ENCODE data around the gene SPHKAP.
"Not testable (repeated sequence)": the region's sequence is repeated elsewhere in the genome, so short reads cannot be mapped to it uniquely, and the experiment has no call there.

The SPHKAP gene

GRCh38 chr2:228082571-228082970, 98.9 kb downstream of the SPHKAP start:
- no peak for DNase-seq (ENCODE audit: low read depth in 1 of 2, low spot score in 1 of 2)
- in situ Hi-C loops (cut with HindIII; ENCODE audit: low pct_unique_long_range_greater_than_20kb, low sequenced_read_pairs), result no loop called here
- TF ChIP-seq JUND (IDR thresholded peaks at IDR 0.05; ENCODE audit: low read depth), result no peak

GRCh38 chr2:228079194-228079593, 102.3 kb downstream of the SPHKAP start:
- DNase-seq (ENCODE audit: low read depth in 1 of 2, low spot score in 1 of 2), result no peak
- TF ChIP-seq JUND (IDR thresholded peaks at IDR 0.05; ENCODE audit: low read depth), result no peak
- in situ Hi-C loops (cut with HindIII; ENCODE audit: low pct_unique_long_range_greater_than_20kb, low sequenced_read_pairs), result no loop called here

GRCh38 chr2:228076695-228077094, 104.8 kb downstream of the SPHKAP start:
- DNase-seq (ENCODE audit: low read depth in 1 of 2, low spot score in 1 of 2); in situ Hi-C loops (cut with HindIII; ENCODE audit: low pct_unique_long_range_greater_than_20kb, low sequenced_read_pairs): not testable (repeated sequence)

- no peak for DNase-seq (ENCODE audit: low read depth in 1 of 2, low spot score in 1 of 2)
These were observed 108.8 kb downstream of the SPHKAP start for GRCh38 chr2:228072669-228073068.

GRCh38 chr2:228067309-228067708, 114.2 kb downstream of the SPHKAP start:
- DNase-seq (ENCODE audit: low read depth in 1 of 2, low spot score in 1 of 2), result no peak
- no peak for TF ChIP-seq JUND (IDR thresholded peaks at IDR 0.05; ENCODE audit: low read depth)
- in situ Hi-C loops (cut with HindIII; ENCODE audit: low pct_unique_long_range_greater_than_20kb, low sequenced_read_pairs), result no loop called here

More at GRCh38 chr2:228072669-228073068, 108.8 kb downstream of the SPHKAP start:
- no peak for TF ChIP-seq JUND (IDR thresholded peaks at IDR 0.05; ENCODE audit: low read depth)
- in situ Hi-C loops (cut with HindIII; ENCODE audit: low pct_unique_long_range_greater_than_20kb, low sequenced_read_pairs), result no loop called here

- TF ChIP-seq JUND (IDR thresholded peaks at IDR 0.05; ENCODE audit: low read depth), result no peak
- DNase-seq (ENCODE audit: low read depth in 1 of 2, low spot score in 1 of 2), result no peak
- in situ Hi-C loops (cut with HindIII; ENCODE audit: low pct_unique_long_range_greater_than_20kb, low sequenced_read_pairs), result no loop called here
These were observed 115.2 kb downstream of the SPHKAP start for GRCh38 chr2:228066126-228066798.

- TF ChIP-seq JUND (IDR thresholded peaks at IDR 0.05; ENCODE audit: low read depth), result no peak
- DNase-seq (ENCODE audit: low read depth in 1 of 2, low spot score in 1 of 2), result no peak
- in situ Hi-C loops (cut with HindIII; ENCODE audit: low pct_unique_long_range_greater_than_20kb, low sequenced_read_pairs), result no loop called here
These were observed 115.8 kb downstream of the SPHKAP start for GRCh38 chr2:228065686-228066085.

GRCh38 chr2:228064796-228065315, 116.6 kb downstream of the SPHKAP start:
- in situ Hi-C loops (cut with HindIII; ENCODE audit: low pct_unique_long_range_greater_than_20kb, low sequenced_read_pairs), result no loop called here
- DNase-seq (ENCODE audit: low read depth in 1 of 2, low spot score in 1 of 2), result no peak
- TF ChIP-seq JUND (IDR thresholded peaks at IDR 0.05; ENCODE audit: low read depth), result no peak

- no peak for TF ChIP-seq JUND (IDR thresholded peaks at IDR 0.05; ENCODE audit: low read depth)
- no peak for DNase-seq (ENCODE audit: low read depth in 1 of 2, low spot score in 1 of 2)
- in situ Hi-C loops (cut with HindIII; ENCODE audit: low pct_unique_long_range_greater_than_20kb, low sequenced_read_pairs), result no loop called here
These were observed 117.5 kb downstream of the SPHKAP start for GRCh38 chr2:228064024-228064423.

GRCh38 chr2:228063558-228063957, 117.9 kb downstream of the SPHKAP start:
- no peak for DNase-seq (ENCODE audit: low read depth in 1 of 2, low spot score in 1 of 2)
- TF ChIP-seq JUND (IDR thresholded peaks at IDR 0.05; ENCODE audit: low read depth), result no peak
- in situ Hi-C loops (cut with HindIII; ENCODE audit: low pct_unique_long_range_greater_than_20kb, low sequenced_read_pairs), result no loop called here

GRCh38 chr2:228059735-228060134, 121.8 kb downstream of the SPHKAP start:
- DNase-seq (ENCODE audit: low read depth in 1 of 2, low spot score in 1 of 2), result no peak
- no peak for TF ChIP-seq JUND (IDR thresholded peaks at IDR 0.05; ENCODE audit: low read depth)
- in situ Hi-C loops (cut with HindIII; ENCODE audit: low pct_unique_long_range_greater_than_20kb, low sequenced_read_pairs), result no loop called here

GRCh38 chr2:228056293-228057097, 125.0 kb downstream of the SPHKAP start:
- in situ Hi-C loops (cut with HindIII; ENCODE audit: low pct_unique_long_range_greater_than_20kb, low sequenced_read_pairs), result no loop called here
- no peak for DNase-seq (ENCODE audit: low read depth in 1 of 2, low spot score in 1 of 2)
- no peak for TF ChIP-seq JUND (IDR thresholded peaks at IDR 0.05; ENCODE audit: low read depth)

- DNase-seq (ENCODE audit: low read depth in 1 of 2, low spot score in 1 of 2), result peak; percentile 27 to 67
- TF ChIP-seq JUND (IDR thresholded peaks at IDR 0.05; ENCODE audit: low read depth), result no peak
- in situ Hi-C loops (cut with HindIII; ENCODE audit: low pct_unique_long_range_greater_than_20kb, low sequenced_read_pairs), result no loop called here
These were observed 132.5 kb downstream of the SPHKAP start for GRCh38 chr2:228048838-228049490.
